8988T (cell line): Measurements from ENCODE around the gene TTLL4.
"Not testable (repeated sequence)": the region's sequence is repeated elsewhere in the genome, so short reads cannot be mapped to it uniquely, and the experiment has no call there.

Experiments
- DNase-seq: peaks from one replicate; pipeline ENCODE4 v3.0.0; 2011

The TTLL4 gene

DNA sequence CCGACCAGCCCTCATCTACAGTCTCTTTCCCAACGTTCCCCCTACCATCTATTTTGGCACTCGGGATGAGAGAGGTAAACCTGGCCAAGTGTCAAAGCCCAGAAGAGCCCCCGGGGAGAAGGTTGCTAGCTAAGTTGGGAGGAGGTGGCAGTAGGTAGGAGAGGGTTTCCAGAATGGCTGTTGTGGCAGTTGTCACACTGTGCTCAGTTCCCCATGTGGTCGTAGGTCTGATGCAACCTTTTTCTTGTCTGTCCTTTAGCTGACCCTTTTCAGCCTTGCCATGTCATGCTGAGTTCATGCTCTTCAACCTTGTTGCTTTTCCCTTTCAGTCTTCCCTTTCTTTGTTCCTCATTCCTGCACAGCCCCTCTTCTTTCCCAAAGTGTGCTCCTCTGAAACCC lies 34.5 kb downstream of the TTLL4 start:
- DNase-seq: no peak

DNA sequence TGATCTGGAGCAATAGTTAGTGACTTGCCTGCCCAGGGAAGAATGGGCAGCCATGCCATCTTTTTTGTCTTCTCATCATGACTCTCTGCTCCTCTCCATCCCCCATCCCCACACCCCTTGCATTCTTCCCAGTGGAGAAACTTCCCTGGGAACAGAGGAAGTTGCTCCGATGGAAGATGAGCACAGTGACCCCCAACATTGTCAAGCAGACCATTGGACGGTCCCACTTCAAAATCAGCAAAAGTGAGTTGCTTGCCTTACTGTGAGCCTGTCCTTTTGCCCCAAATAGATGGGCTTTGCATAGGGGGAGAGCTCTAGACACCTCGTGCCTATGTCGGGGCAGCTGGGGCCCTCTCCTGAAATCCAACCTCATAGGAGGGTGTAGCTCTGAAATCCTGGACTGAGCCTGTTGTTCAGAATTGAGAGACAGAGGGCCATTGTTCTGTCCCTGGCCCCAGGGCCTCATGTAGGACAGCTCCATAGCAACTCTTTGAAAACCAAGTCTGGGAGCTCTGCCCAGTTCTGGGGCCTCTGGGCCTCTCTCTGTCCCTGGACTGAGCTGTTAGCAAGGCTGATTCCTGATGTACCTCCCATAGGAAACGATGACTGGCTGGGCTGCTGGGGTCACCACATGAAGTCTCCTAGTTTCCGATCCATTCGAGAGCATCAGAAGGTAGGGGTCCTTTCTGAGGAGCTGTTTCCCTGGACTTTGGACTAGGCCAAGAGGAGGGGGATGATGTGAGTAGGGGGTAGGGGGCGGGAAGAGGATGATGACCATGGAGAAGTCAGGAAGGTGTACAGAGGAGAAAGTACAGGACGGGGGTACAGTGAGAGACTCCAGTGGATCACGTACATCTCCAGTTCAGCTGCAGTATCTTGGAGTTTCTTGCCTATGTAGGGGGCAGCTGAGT lies 35.2 kb downstream of the TTLL4 start:
- no peak for DNase-seq

DNA sequence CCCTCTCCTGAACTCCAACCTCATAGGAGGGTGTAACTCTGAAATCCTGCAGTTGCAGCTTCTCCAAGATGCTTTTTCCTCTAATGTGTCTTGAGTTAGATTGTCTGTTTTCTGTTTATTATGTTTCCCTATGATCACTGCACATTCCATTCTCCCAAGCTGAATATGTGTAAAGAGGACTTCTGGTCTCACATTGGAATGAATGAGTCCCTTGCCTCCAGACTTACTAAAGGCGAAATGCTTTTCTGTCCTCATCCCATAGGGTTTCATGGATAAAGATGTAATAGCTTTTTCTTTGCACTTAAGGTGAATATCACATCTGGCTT lies 35.8 kb downstream of the TTLL4 start:
- DNase-seq: no peak

DNA sequence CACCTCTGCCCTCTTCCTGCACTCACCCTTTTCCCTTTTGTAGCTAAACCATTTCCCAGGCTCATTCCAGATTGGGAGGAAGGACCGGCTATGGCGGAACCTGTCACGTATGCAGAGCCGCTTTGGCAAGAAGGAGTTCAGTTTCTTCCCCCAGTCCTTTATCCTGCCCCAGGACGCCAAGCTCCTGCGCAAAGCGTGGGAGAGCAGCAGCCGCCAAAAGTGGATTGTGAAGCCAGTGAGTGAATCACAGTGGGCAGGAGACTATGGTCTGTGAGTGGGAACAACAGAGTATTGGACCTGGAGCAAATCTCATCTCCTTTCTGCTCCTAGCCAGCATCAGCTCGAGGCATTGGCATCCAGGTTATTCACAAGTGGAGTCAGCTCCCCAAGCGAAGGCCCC lies 36.3 kb downstream of the TTLL4 start:
- DNase-seq: no peak

DNA sequence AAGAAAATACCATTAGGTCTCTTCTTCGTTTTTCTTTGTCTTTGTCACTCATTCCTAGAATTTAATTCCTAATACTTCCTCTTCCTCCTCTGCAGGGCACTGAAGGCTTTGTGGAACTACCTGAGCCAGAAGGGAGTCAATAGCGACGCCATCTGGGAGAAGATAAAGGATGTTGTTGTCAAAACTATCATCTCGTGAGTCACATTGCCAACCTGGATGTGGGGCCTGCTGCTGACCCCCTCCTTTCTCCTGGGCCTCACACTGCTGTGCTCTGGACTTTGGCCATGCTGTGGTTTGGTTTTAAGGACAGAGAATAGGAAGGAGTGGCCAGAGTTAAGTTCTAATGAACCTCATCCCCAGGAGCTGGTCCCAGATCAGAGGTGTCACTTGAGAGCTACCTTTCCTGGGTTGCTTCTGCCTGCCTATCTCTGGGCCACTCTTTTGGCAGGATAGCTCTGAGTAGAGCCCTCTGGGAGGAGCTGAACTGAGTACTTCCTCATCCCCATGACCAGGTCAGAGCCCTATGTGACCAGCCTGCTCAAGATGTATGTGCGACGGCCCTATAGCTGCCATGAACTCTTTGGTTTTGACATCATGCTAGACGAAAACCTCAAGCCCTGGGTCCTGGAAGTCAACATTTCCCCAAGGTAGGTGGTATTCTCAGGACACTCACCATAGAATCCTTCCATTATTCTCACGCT lies 38.3 kb downstream of the TTLL4 start:
- no peak for DNase-seq

DNA sequence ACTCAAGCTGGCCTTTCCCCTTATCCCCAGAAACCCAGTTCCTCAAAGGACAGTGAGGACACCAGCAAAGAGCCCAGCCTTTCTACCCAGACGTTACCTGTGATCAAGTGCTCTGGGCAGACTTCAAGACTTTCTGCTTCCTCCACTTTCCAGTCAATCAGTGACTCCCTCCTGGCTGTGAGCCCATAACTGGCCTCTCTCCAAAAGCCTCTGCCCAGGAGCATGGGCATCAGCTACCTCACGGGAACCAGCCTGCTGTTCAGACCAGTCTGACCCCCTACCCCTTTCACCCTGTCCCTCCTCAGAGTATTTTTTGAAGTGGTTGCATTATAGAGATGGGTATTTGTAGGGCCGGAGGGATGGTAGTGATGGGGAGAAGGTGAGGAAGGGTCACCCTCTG lies 43.6 kb downstream of the TTLL4 start:
- DNase-seq: no peak

DNA sequence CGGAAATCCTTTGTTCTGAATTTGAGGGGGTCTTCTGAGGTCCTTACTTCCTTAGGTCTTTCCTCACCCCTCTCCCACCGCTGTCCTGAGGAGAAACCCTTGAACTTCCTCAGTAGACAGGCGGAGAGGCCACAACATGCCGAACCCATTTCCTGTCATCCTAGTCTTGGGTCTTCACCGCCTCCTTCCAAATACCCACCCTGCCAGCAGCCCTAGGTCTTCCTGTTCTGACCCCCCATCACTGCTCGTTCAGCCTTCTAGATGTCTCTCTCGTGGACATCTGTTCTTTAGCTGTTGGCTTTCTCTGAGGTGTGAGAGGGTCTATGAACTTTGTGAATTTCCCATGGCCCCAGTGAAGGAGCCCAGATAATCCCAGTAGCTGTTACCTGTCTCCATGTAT lies 44.1 kb downstream of the TTLL4 start:
- no peak for DNase-seq

DNA sequence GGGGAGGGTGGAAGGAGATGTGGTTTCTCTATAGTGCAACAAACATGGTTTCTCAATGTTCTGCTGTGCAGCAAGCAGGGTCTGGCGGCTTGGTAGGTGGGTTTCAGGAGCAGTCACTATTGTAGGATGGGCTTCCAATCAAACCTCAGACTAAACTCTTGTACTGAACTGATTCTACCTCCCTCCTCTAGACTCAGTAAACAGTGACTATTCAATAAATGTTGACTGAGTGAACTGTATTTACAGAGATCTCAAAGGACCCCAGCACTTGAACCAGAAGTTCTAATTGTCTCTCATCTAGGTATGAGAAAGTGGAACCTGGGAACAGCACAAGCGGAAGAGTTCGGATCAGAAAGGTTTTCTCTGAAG lies 44.5 kb downstream of the TTLL4 start:
- no peak for DNase-seq

DNA sequence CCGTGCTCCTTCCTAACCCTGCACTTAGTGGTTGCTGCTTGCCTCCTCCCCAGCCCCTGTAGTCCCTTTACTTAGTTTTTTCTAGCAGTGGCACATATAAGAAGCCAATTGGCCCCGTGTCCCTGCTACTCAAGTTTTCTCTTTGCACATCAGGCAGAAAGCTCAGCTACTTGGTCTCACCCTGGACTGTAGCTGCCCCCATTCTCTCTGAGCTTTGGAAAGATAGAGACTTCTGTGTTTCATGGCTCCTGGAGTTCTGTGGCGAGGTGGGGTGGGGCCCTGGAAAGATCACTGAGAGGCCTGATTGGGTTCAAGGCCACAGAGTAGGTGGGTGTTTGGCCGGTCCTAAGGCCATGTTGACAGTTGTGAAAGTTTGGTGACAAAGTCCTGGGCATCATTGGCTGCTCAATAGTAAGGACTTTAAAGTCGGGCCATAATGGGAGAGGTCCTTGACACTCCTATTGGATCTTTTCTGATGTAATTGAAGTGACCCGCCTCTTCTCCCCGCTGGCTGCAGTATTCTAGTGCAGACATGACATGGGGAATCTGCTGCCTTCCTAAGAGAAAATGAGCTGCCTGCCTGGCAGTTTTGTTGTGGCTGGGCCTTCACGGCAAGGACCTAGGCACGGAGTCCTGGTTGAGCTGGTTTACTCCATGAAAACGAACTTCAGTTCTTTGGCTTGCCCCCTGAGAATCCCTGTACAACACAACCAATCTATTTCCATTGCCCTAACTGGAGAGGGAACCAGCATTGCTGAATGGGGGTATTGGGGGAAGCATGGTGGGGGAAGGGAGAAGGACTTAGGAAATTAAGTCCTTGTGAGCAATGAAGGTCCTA lies 45.2 kb downstream of the TTLL4 start:
- no peak for DNase-seq

DNA sequence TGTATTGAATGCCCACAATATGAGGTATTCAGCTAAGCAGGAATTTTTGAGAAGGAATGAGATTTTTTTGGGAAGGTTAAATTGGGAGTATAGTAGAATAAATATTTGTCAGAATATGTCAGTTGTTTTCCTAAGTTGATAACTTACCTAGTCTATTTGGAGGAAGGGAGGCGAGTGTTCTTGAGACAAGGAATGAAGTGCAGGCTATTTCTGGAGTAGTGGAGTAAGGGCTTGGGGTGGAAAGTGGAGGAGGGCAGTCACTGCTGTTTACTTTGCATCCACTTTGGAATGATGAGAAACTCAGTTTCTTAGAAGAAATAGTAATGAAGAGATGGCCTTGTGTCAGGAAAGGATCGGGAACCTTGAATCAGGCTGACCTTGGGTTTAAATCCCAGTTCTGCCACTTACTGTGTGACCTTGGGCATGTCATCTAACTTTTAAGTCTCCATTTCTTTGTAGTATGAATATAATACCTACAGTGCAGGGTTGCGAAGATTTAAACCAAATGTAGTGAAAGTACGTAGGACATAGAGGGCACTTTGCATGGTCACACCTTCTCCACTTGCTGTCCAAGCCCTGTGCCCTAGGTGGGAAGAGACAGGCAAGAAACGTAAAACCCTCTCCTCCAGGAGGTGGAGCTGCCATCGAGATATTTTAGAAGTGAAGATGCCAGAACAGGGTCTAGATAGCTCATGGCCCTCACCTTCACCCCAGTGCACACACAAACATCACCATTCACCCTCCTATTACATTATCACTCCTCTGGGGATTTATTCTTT lies 46.2 kb downstream of the TTLL4 start:
- DNase-seq: no peak

DNA sequence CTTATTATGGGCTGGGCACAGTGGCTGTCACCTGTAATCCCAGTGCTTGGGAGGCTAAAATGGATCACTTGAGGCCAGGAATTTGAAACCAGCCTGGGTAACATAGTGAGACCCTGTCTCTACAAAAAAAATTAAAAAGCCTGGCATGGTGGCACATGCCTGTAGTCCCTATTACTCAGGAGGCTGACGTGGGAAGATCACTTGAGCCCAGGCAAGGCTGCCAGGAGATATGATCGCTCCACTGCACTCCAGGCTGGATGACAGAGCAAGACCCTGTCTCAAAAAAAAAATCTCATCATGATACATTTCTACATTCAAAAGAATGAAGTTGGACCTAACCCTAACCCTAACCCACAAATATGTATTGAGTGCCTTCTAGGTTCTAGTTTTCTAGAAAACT lies 51.2 kb downstream of the TTLL4 start:
- no peak for DNase-seq

DNA sequence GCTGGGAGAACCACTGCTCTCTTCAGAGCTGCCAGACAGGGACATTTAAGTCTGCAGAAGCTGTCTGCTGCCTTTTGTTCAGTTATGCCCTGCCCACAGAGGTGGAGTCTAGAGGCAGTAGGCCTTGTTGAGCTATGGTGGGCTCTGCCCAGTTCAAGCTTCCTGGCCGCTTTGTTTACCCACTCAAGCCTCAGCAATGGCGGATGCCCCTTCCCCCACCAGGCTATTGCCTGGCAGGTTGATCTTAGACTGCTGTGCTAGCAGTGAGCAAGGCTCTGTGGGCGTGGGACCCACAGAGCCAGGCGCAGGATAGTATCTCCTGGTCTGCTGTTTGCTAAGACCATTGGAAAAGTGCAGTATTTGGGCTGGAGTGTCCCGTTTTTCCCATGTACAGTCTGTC lies 62.1 kb downstream of the TTLL4 start:
- DNase-seq: not testable (repeated sequence)

DNA sequence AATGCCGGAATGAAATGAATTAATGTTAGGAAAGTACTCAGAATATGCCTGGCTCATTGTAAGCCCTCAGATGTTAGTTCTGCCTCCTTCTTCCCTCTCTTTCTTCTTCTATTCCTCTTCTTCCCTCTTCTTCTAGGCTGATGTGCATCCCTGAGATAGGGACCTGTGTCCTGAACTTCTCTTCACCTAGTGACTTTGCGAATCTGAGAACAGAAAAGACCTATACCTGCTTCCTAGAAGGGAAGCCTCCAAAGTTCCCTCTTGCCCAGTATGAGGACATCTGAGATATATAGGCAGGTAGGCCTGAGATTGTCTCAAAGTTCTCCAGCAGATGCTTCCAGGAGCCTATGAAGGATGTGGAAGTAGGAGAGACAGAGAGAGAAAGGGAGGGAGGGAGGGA lies 63.2 kb downstream of the TTLL4 start:
- no peak for DNase-seq

DNA sequence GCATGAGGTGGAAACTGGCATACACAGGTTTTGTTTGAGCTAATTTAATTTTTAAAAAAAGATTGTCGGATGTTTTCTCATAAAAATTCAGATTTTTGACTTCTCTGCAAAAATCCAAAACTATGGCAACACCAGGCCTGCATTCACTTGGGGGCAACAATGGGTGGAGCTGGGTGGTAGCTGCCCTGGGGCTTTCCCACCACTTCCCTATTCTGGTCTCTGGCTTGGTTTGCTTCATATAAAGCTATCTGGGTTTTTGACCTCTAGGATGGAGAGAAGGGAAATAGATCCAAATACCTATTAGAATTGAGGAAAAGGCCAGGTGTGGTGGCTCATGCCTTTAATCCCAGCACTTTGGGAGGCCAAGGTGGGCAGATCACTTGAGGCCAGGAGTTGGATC lies 65.9 kb downstream of the TTLL4 start:
- DNase-seq: no peak

DNA sequence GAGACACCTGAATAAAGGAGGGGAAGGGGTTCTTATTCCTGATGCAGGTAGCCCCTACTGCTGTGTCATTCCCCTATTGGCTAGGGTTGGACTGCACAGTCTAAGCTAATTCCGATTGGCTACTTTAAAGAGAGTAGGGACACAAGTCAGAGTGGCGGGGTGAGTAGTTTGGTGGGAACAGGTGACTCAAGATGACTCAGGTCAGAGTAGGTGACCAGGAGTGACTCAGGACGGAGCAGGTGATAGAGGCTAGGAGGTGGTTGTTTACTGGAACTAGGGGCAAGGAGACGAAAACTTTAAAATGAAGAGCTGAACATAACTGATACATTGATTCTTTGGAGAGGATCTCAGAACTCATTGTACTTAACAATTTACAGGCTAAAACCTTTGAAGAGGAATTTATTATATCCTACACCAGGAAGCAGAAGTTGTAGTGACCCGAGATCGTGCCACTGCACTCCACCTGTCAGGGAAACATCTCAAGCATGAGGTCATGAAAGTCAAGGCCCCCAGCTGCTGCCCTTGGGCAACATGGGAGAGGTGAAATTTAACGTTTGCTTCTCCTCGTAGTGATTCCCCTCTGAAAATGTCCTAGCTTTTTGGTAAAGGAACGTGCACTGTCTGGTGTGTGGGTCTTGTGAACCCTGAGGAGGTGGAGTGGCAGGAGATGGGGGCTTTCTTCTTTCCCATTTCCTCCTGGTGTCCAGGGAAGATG lies 66.8 kb downstream of the TTLL4 start:
- no peak for DNase-seq

DNA sequence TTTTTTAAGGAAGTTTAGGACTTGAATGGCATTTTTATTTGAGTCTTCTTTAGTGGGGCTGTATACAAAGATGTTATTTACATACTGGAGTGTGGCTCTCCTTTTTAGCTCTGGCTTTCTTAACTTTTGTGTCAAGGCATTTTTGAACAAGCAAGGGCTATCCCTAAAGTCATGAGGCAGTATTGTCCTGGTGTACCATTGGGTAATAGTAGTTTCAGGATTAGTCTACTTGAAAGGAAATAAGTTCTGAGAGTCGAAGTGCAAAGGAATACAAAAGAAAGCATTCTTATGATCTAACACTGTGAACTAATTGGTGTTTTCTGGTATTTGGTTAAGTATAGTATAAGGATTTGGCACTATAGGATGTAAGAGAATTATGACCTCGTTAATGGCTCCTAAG lies 69.4 kb downstream of the TTLL4 start:
- DNase-seq: no peak

DNA sequence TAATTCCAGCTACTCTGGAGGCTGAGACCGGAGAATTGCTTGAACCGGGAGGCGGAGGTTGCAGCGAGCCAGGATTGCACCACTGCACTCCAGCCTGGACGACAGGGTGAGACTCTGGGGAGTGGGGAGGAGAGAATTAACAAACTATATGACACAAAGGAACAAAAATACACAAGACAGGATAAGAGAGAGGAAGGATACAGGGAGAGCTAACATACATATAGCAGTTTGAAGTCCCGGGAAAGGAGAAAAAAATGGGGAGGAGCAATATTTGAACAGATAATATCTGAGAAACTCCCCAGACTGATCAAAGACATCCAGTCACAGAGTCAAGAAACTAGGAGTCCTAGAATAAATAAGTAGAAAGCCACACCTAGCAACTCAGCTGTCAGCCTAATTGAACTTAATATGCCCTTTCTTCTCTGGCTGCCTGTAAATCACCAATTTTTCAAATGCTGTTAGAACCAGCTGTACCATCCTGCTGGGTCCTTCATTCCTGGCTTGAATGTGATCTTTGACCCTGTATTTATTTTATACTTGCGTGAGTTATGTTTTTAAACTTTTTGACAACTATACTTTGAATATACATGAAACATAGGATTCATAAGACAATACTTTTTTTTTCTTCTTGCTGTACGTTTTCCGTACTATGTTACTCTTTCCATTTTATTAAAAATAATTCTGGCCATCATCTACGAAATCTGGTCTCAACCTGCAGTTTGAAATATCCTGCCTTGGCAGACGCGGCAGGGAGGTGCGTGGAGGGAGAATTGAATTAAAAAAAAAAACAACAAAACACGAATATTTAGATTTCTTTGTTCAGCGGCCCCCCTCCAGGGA lies 70.4 kb downstream of the TTLL4 start:
- DNase-seq: no peak

DNA sequence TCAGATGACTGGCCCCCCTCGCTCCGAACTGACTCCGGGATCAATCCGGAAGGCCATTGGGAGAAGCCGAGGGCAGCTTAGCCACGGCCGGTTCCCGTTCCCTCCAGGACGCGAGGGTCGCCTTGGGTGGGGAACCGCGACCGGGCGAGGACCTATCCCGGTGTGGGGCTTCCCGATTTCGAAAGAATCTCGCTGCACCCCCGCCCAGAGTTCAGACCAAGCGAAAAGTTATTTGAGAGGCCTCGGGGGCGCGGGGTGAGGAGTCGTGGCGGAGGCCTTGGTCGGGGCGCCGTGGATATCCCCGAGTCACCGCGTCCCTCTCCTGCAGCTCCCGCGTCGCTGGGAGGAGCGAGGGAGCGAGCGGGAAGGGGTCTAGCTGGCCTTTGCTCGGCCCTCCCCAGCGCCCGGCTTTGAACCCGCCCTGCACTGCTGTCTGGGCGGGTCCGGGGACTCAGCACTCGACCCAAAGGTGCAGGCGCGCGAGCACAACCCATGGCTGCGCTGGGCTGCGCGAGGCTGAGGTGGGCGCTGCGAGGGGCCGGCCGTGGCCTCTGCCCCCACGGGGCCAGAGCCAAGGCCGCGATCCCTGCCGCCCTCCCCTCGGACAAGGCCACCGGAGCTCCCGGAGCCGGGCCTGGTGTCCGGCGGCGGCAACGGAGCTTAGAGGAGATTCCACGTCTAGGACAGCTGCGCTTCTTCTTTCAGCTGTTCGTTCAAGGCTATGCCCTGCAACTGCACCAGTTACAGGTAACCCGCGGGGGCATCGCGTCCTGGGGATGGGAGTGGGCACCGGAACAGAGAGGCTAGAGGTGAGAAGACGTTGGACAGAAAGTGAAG lies 71.3 kb downstream of the TTLL4 start, which contains the start of gene CYP27A1:
CYP27A1 (plus strand) TSS at position 457 of the 837 bp plus-strand sequence; CDS start at position 493, 36 bp downstream.
- no peak for DNase-seq

DNA sequence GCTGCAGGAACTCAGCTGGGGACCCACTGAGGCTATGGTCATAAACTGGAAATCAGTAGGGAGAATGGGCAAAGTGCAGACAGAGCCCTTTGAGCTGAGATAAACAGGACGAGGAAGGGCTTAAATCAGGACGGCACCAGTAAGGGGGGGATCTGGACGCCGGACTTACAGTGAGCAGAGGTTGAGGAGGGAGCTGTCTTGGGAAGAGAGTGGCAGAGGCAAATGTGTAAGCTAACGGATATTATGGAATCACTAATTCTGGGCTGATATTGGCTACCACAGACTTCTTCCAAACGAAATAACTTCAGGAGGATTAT lies 71.9 kb downstream of the TTLL4 start:
- DNase-seq: no peak

DNA sequence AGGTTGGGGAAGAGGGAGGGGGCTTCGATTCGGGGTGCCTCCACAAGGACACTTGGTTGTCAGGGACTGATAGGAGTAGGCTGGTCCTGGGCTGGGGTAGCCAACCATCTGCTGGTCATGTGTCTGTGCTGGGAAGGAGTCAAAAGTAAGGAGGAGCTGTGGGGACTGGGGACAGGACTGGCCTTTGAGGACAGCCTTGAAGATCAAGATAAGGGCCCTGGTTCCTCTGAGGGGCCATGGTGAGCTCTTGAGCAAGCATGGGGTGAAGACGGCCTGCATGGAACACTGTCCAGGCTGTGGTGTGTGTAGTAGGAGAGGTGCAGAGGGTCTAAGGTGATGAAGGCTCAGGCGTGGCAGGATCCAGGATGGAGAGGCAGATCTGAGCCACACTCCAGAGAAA lies 73.1 kb downstream of the TTLL4 start:
- no peak for DNase-seq
